Stimulated activated CD4-positive, alpha-beta T cell treated with anti-CD3 and anti-CD28 coated beads, Interleukin-15, amount 100 ng/mL, for 1 hour (primary cell): Measurements from ENCODE around the gene PEX12.
"Not testable (repeated sequence)": the region's sequence is repeated elsewhere in the genome, so short reads cannot be mapped to it uniquely, and the experiment has no call there.

Experiments
- DNase-seq, 2 donors: peaks; one replicate each; pipeline ENCODE4 v3.0.0-alpha.2; 2020; ENCODE audit warnings: low read depth in 1 of 2, low spot score in 1 of 2

Gene PEX12

GRCh38 chr17:35537601-35538141 lies 40.7 kb downstream of the PEX12 start, which contains the start of gene SLFN12L:
TSS of gene SLFN12L (minus strand) at chr17:35537678. CDS start at chr17:35522364, 15,314 bp downstream.
- no peak for DNase-seq

DNA sequence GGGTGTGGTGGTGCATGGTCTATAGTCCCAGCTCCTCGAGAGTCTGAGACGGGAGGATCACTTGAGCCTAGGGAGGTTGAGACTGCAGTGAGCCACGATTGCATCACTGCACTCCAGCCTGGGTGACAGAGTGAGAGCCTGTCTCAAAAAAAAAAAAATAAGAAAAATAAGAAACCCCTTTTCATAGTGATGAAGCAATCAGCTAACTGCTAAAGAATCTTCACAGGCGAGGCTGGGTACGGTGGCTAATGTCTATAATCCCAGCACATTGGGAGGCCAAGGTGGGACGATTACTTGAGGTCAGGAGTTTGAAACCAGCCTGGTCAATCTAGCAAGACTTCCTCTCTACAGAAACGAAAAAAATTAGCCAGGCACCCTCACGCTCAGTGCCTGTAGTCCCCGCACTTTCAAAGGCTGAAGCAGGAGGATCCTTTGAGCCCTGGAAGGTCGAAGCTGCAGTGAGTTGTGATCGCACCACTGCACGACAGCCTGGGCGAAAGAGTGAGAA lies 41.7 kb downstream of the PEX12 start:
- DNase-seq: no peak

DNA sequence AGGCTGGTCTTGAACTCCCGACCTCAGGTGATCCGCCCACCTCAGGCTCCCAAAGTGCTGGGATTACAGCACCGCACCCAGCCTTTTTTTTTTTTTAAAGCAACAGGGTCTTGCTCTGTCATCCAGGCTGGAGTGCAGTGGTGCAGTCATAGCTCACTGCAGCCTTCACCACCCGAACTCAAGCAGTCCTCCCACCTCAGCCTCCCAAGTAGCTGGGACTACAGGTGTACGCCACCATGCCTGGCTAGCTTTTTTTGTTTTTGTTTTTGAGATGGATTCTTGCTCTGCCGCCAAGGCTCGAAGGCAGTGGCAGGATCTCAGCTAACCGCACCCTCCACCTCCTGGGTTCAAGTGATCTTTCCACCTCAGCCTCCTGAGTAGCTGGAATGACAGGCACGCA lies 43.0 kb downstream of the PEX12 start:
- DNase-seq: not testable (repeated sequence)

DNA sequence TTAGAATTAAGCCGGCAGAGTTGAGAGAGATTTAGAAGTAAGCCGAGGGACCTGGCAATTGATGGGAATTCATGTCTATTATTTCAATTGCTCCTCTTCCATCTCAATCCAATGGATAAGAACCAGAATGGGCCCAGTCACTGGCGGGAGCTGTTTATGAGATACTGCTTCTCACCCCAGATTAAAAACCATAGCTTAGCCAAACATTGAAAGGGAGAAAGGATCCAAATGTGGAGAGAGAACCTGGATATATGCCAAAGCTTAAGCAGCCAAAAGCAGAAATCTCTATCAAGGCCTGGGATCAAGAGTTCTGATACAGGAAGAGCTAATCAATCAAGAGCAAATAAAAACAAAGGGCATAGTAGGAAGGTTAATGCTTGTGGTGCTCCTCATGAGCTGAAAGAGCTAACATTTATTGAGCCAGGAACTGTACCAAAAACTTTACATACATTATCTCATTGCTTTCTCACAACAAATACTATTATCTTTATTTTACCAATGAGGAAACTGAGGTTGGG lies 43.7 kb downstream of the PEX12 start:
- no peak for DNase-seq

GRCh38 chr17:35531160-35531559 lies 47.2 kb downstream of the PEX12 start:
- DNase-seq: no peak

DNA sequence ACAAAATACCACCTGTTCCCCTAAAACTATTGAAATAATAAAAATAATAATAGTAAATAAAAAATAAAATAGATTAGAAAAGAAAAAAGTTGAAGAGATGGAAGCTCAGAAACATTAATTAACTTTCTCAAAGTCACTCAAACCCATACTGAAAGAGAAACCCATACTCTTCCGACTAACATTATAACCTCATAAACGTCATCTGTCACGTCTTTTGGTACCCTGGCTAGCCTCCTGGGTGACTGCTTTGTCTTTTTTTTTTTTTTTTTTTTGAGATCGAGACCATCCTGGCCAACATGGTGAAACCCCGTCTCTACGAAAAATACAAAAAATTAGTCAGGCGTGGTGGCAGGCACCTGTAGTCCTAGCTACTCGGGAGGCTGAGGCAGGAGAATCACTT lies 48.5 kb downstream of the PEX12 start:
- DNase-seq: no peak

DNA sequence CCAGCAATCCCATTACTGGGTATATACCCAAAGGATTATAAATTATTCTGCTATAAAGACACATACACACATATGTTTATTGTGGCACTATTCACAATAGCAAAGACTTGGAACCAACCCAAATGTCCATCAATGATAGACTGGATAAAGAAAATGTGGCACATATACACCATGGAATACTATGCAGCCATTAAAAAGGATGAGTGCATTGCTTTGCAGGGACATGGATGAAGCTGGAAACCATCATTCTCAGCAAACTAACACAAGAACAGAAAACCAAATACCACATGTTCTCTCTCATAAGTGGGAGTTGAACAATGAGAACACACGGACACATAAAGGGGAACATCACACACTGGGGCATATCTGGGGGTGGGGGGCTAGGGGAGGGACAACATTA lies 49.0 kb downstream of the PEX12 start:
- DNase-seq: not testable (repeated sequence)
